Liver (tissue), 9 donors: Measurements from ENCODE around the gene C6orf58. TPM values are rescaled to one million over a fixed set of nuclear protein-coding genes. Genes with fewer than 3 reads are reported as not detected.
"Not testable (repeated sequence)": the region's sequence is repeated elsewhere in the genome, so short reads cannot be mapped to it uniquely, and the experiment has no call there.

Experiments
- DNase-seq: peaks from one replicate; pipeline ENCODE4 v3.0.0-alpha.2; 2017; ENCODE audit warnings: low spot score
- H3K27ac ChIP-seq, 2 donors: one replicate each; pipeline ENCODE4 v1.7.0; 2013; ENCODE audit warnings: inconsistent platforms in 2 of 2, low read length in 2 of 2, control low read depth in 1 of 2, low read depth in 1 of 2, mild to moderate bottlenecking in 1 of 2
- H3K27me3 ChIP-seq, 4 donors: one replicate each; pipeline versions ENCODE4 v1.6.1 to v1.7.0; 2013; ENCODE audit warnings: low read length in 3 of 4, inconsistent platforms in 1 of 4, mild to moderate bottlenecking in 1 of 4, moderate library complexity in 1 of 4; ENCODE audit not compliant: control insufficient read depth in 4 of 4, insufficient read depth in 4 of 4
- H3K36me3 ChIP-seq, 4 donors: one replicate each; pipeline versions ENCODE4 v1.6.1 to v1.7.0; 2013; ENCODE audit warnings: low read length in 3 of 4, mild to moderate bottlenecking in 3 of 4, low read depth in 1 of 4, moderate library complexity in 1 of 4; ENCODE audit not compliant: control insufficient read depth in 4 of 4, insufficient read depth in 3 of 4
- H3K4me1 ChIP-seq, 4 donors: one replicate each; pipeline versions ENCODE4 v1.6.1 to v1.7.0; 2013; ENCODE audit warnings: low read length in 3 of 4, mild to moderate bottlenecking in 3 of 4, moderate library complexity in 1 of 4; ENCODE audit not compliant: control insufficient read depth in 4 of 4, insufficient read depth in 4 of 4
- H3K4me3 ChIP-seq, 3 donors: one replicate each; pipeline versions ENCODE4 v1.6.1 to v1.7.0; 2013; ENCODE audit warnings: low read length in 3 of 3, control low read depth in 1 of 3, low read depth in 1 of 3, mild to moderate bottlenecking in 1 of 3
- H3K9ac ChIP-seq, 2 donors: one replicate each; pipeline ENCODE4 v1.7.0; 2013; ENCODE audit warnings: low read length in 2 of 2, mild to moderate bottlenecking in 2 of 2, moderate library complexity in 2 of 2, control low read depth in 1 of 2, low read depth in 1 of 2
- H3K9me3 ChIP-seq, 4 donors: one replicate each; pipeline versions ENCODE4 v1.6.1 to v1.7.0; 2013; ENCODE audit warnings: low read length in 3 of 4; ENCODE audit not compliant: control insufficient read depth in 4 of 4
- FOXA1 ChIP-seq: IDR thresholded peaks from 2 replicates; pipeline ENCODE4 v1.6.1; 2016; ENCODE audit warnings: antibody characterized with exemption
- FOXA2 ChIP-seq: IDR thresholded peaks from 2 replicates; pipeline ENCODE4 v1.6.1; 2016; ENCODE audit warnings: antibody characterized with exemption
- GABPA ChIP-seq, 2 donors: IDR thresholded peaks in 1 of 2; conservative IDR thresholded peaks in 1 of 2; 2 replicates each; pipeline ENCODE4 v1.6.1; 2016; ENCODE audit warnings: antibody characterized with exemption in 2 of 2, mild to moderate bottlenecking in 1 of 2, moderate library complexity in 1 of 2
- HNF4G ChIP-seq: IDR thresholded peaks from 2 replicates; pipeline ENCODE4 v1.6.1; 2016; ENCODE audit warnings: antibody characterized with exemption
- JUND ChIP-seq, 2 donors: IDR thresholded peaks; 2 replicates each; pipeline ENCODE4 v1.6.1; 2016; ENCODE audit warnings: antibody characterized with exemption in 2 of 2
- NR2F2 ChIP-seq: IDR thresholded peaks from 2 replicates; pipeline ENCODE4 v1.6.1; 2016; ENCODE audit warnings: antibody characterized with exemption
- RAD21 ChIP-seq, 2 donors: IDR thresholded peaks; 2 replicates each; pipeline ENCODE4 v1.6.1; 2016; ENCODE audit warnings: antibody characterized with exemption in 2 of 2, mild to moderate bottlenecking in 2 of 2
- RXRA ChIP-seq, 2 donors: IDR thresholded peaks; 2 replicates each; pipeline ENCODE4 v1.6.1; 2017 to 2018; ENCODE audit warnings: antibody characterized with exemption in 2 of 2, mild to moderate bottlenecking in 1 of 2
- SP1 ChIP-seq: IDR thresholded peaks from 2 replicates; pipeline ENCODE4 v1.6.1; 2018; ENCODE audit warnings: antibody characterized with exemption, mild to moderate bottlenecking
- TAF1 ChIP-seq: conservative IDR thresholded peaks from 2 replicates; pipeline ENCODE4 v1.6.1; 2016; ENCODE audit warnings: antibody characterized with exemption, mild to moderate bottlenecking
- WGBS: extraction: QIAGEN DNeasy Blood & Tissue Kit; methylation state at CpG from one replicate; pipeline ENCODE4 v1.1.7; 2013; 5-methylcytosine and 5-hydroxymethylcytosine counted together
- polyA plus RNA-seq, 2 donors: library from polyadenylated mRNA; stranded (reverse) in 1 of 2; unstranded in 1 of 2; fragments of 200-250 nt in 1 of 2; fragments of >200 nt in 1 of 2; fragmentation: Nextera tagmentation in 1 of 2; extraction: Ambion mirVana in 1 of 2; gene quantifications; one replicate each; pipeline versions ENCODE4 v1.2.1 to v1.2.3, GENCODE V29; 2013 to 2015
- total RNA-seq, 2 donors: library from RNA; depleted of rRNA; stranded (reverse); fragments of >200 nt; gene quantifications; one replicate each; pipeline ENCODE4 v1.2.3, GENCODE V29; 2014
- TF ChIP-seq, protein P1 (sequence below): fragments of 150-350 bp; IDR thresholded peaks from 2 replicates; pipeline ENCODE4 v1.5.1; 2017; ENCODE audit warnings: improper control_type of control experiment, low read depth, low read length; ENCODE audit not compliant: missing input control
- TF ChIP-seq, protein P2 (sequence below): IDR thresholded peaks from 2 replicates; pipeline ENCODE4 v1.6.1; 2016; ENCODE audit warnings: antibody characterized with exemption, mild to moderate bottlenecking
- TF ChIP-seq, protein P3 (sequence below): IDR thresholded peaks from 2 replicates; pipeline ENCODE4 v1.6.1; 2016; ENCODE audit warnings: antibody characterized with exemption
- TF ChIP-seq, protein P4 (sequence below): IDR thresholded peaks from 2 replicates; pipeline ENCODE4 v1.6.1; 2016; ENCODE audit warnings: antibody characterized with exemption
- donor health status: healthy.
- donor health status: healthy.
- donor health status: healthy.
- donor health status: healthy.
- donor health status: healthy.

Gene C6orf58
- total and polyA plus RNA-seq, 4 donors: 0.08 to 0.09 TPM; not detected in 2

DNA sequence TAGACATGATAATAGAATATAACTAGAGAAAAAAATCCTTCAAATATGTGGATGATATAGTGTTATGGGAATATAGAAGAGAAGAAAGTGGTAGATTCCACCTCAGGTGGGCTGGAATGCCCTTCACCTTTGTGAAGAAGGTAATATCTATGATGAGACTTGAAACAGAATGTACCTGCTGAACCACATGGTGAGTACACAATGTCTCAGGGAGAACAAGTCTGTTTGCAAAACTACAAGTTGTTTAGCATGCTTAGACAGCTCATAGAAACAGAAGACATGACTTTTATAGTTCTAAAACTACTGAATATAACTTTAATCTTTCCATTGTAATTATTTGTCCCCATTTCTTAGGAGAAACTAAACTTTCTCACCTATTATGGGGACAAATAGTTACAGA is 12.2 kb downstream of the C6orf58 start (continued):
- TF ChIP-seq RXRA (IDR thresholded peaks at IDR 0.05): no peak

DNA sequence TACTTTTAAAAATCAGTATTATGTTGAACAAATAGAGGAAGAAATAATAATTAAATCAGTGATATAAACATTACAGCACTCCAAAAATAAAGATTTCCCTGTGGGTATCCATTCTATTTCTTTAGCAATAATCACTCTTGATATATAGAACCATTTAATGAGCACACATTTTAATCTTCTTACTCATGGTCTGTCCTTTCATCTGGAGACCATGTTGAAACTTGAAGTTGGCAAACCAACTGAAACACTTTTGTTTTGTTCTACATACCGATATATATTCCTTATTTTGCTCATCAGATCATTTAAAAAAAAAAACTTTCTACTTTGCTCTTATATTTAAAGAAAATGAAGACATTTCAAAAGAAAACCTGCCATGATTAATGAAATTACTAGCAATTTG is 13.4 kb downstream of the C6orf58 start:
- Histone ChIP-seq H3K27ac (no peak overlapping the region), H3K4me3 (no peak overlapping the region), H3K27me3 (peaks cover 0 to 6% (median 4%) of the 10 kb centered on the region in 4 donors), H3K9ac (no peak overlapping the region), H3K36me3 (no peaks in the 10 kb centered on the region), H3K9me3 (no peaks in the 10 kb centered on the region), H3K4me1 (no peaks in the 10 kb centered on the region)
- WGBS: 61% methylated on average over 1 of the region's 1 CpG
- no peak for DNase-seq
- no peak for TF ChIP-seq JUND (IDR thresholded peaks at IDR 0.05)
- no peak for TF ChIP-seq SP1
- TF ChIP-seq, protein P1, sequence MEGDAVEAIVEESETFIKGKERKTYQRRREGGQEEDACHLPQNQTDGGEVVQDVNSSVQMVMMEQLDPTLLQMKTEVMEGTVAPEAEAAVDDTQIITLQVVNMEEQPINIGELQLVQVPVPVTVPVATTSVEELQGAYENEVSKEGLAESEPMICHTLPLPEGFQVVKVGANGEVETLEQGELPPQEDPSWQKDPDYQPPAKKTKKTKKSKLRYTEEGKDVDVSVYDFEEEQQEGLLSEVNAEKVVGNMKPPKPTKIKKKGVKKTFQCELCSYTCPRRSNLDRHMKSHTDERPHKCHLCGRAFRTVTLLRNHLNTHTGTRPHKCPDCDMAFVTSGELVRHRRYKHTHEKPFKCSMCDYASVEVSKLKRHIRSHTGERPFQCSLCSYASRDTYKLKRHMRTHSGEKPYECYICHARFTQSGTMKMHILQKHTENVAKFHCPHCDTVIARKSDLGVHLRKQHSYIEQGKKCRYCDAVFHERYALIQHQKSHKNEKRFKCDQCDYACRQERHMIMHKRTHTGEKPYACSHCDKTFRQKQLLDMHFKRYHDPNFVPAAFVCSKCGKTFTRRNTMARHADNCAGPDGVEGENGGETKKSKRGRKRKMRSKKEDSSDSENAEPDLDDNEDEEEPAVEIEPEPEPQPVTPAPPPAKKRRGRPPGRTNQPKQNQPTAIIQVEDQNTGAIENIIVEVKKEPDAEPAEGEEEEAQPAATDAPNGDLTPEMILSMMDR: no peak
- no peak for TF ChIP-seq FOXA2
- TF ChIP-seq FOXA1: no peak
- TF ChIP-seq, protein P2, sequence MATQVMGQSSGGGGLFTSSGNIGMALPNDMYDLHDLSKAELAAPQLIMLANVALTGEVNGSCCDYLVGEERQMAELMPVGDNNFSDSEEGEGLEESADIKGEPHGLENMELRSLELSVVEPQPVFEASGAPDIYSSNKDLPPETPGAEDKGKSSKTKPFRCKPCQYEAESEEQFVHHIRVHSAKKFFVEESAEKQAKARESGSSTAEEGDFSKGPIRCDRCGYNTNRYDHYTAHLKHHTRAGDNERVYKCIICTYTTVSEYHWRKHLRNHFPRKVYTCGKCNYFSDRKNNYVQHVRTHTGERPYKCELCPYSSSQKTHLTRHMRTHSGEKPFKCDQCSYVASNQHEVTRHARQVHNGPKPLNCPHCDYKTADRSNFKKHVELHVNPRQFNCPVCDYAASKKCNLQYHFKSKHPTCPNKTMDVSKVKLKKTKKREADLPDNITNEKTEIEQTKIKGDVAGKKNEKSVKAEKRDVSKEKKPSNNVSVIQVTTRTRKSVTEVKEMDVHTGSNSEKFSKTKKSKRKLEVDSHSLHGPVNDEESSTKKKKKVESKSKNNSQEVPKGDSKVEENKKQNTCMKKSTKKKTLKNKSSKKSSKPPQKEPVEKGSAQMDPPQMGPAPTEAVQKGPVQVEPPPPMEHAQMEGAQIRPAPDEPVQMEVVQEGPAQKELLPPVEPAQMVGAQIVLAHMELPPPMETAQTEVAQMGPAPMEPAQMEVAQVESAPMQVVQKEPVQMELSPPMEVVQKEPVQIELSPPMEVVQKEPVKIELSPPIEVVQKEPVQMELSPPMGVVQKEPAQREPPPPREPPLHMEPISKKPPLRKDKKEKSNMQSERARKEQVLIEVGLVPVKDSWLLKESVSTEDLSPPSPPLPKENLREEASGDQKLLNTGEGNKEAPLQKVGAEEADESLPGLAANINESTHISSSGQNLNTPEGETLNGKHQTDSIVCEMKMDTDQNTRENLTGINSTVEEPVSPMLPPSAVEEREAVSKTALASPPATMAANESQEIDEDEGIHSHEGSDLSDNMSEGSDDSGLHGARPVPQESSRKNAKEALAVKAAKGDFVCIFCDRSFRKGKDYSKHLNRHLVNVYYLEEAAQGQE: no peak
- TF ChIP-seq, protein P3, sequence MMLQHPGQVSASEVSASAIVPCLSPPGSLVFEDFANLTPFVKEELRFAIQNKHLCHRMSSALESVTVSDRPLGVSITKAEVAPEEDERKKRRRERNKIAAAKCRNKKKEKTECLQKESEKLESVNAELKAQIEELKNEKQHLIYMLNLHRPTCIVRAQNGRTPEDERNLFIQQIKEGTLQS: no peak
- TF ChIP-seq, protein P4, sequence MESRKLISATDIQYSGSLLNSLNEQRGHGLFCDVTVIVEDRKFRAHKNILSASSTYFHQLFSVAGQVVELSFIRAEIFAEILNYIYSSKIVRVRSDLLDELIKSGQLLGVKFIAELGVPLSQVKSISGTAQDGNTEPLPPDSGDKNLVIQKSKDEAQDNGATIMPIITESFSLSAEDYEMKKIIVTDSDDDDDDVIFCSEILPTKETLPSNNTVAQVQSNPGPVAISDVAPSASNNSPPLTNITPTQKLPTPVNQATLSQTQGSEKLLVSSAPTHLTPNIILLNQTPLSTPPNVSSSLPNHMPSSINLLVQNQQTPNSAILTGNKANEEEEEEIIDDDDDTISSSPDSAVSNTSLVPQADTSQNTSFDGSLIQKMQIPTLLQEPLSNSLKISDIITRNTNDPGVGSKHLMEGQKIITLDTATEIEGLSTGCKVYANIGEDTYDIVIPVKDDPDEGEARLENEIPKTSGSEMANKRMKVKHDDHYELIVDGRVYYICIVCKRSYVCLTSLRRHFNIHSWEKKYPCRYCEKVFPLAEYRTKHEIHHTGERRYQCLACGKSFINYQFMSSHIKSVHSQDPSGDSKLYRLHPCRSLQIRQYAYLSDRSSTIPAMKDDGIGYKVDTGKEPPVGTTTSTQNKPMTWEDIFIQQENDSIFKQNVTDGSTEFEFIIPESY: no peak
- TF ChIP-seq GABPA (IDR thresholded peaks at IDR 0.05 in 1 of 2, conservative IDR thresholded peaks at IDR 0.05 in 1 of 2): no peak
- no peak for TF ChIP-seq RAD21 (IDR thresholded peaks at IDR 0.05)

DNA sequence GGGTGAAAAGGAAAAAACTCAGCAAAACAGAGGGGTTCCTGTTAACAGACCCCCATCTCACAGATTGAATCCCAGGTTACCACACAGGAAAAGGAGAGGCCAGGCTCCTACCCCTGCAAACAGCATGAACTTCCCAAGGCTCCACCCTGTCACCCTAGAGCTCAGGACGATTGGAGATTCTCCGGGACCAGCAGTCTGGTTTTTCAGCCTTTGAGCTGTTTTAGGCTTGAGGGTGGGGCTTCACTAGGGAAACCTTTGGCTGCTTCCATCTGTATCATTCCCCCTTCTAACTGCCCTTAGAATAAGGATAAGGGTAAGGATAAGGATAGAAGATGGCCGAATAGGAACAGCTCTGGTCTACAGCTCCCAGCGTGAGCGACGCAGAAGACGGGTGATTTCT is 16.0 kb downstream of the C6orf58 start:
- Histone ChIP-seq H3K27me3 (peaks cover 0 to 5% (median 3%) of the 10 kb centered on the region in 4 donors), H3K9ac (no peak overlapping the region), H3K36me3 (no peaks in the 10 kb centered on the region), H3K4me3 (no peak overlapping the region), H3K9me3 (no peaks in the 10 kb centered on the region), H3K4me1 (no peaks in the 10 kb centered on the region), H3K27ac (no peak overlapping the region)
- DNase-seq: no peak
- WGBS: 85% methylated on average over 7 of the region's 7 CpGs
- TF ChIP-seq NR2F2 (no peak), FOXA2 (no peak), SP1 (no peak), GABPA (IDR thresholded peaks at IDR 0.05 in 1 of 2, conservative IDR thresholded peaks at IDR 0.05 in 1 of 2) (no peak), RAD21 (IDR thresholded peaks at IDR 0.05) (no peak), JUND (IDR thresholded peaks at IDR 0.05) (no peak), TAF1 (no peak), HNF4G (no peak)
- TF ChIP-seq, protein P4: no peak

DNA sequence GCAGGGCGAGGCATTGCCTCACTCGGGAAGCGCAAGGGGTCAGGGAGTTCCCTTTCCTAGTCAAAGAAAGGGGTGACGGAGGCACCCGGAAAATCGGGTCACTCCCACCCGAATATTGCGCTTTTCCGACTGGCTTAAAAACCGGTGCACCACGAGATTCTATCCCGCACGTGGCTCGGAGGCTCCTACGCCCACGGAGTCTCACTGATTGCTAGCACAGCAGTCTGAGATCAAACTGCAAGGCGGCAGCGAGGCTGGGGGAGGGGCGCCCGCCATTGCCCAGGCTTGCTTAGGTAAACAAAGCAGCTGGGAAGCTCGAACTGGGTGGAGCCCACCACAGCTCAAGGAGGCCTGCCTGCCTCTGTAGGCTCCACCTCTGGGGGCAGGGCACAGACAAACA is 16.5 kb downstream of the C6orf58 start:
- H3K27ac ChIP-seq, H3K27me3 ChIP-seq, H3K36me3 ChIP-seq, H3K4me1 ChIP-seq, DNase-seq, H3K4me3 ChIP-seq, H3K9me3 ChIP-seq, H3K9ac ChIP-seq: not testable (repeated sequence)
- 77% methylated on average over 16 of the region's 21 CpGs for WGBS
